Fibroblast of mammary gland (primary cell): Measurements from ENCODE around the gene CDKAL1.

Source experiments
- DNase-seq: peaks from one replicate; pipeline ENCODE4 v3.0.0-alpha.2; 2010; ENCODE audit warnings: low read depth
- H3K4me3 ChIP-seq: 2 replicates; pipeline ENCODE4 v1.5.1; 2011; ENCODE audit warnings: low read depth, mild to moderate bottlenecking, low read length, moderate library complexity; ENCODE audit not compliant: control insufficient read depth
- TF ChIP-seq, protein P1 (sequence below): conservative IDR thresholded peaks from 2 replicates; pipeline ENCODE4 v1.5.1; 2011; ENCODE audit warnings: low read depth, low read length, inconsistent platforms; ENCODE audit not compliant: control insufficient read depth, insufficient read depth

The CDKAL1 gene

GRCh38 chr6:20900389-20901160, 366.3 kb downstream of the CDKAL1 start:
- H3K4me3 ChIP-seq, result no peak overlapping the region
- TF ChIP-seq, protein P1, sequence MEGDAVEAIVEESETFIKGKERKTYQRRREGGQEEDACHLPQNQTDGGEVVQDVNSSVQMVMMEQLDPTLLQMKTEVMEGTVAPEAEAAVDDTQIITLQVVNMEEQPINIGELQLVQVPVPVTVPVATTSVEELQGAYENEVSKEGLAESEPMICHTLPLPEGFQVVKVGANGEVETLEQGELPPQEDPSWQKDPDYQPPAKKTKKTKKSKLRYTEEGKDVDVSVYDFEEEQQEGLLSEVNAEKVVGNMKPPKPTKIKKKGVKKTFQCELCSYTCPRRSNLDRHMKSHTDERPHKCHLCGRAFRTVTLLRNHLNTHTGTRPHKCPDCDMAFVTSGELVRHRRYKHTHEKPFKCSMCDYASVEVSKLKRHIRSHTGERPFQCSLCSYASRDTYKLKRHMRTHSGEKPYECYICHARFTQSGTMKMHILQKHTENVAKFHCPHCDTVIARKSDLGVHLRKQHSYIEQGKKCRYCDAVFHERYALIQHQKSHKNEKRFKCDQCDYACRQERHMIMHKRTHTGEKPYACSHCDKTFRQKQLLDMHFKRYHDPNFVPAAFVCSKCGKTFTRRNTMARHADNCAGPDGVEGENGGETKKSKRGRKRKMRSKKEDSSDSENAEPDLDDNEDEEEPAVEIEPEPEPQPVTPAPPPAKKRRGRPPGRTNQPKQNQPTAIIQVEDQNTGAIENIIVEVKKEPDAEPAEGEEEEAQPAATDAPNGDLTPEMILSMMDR, result no peak
- DNase-seq, result no peak

GRCh38 chr6:20905377-20905776, 371.1 kb downstream of the CDKAL1 start:
- no peak overlapping the region for H3K4me3 ChIP-seq
- DNase-seq, result no peak
- TF ChIP-seq, protein P1, result no peak

GRCh38 chr6:20906945-20907344, 372.7 kb downstream of the CDKAL1 start:
- peak; percentile 96 for DNase-seq
- H3K4me3 ChIP-seq, result no peak overlapping the region
- TF ChIP-seq, protein P1, result no peak

DNA sequence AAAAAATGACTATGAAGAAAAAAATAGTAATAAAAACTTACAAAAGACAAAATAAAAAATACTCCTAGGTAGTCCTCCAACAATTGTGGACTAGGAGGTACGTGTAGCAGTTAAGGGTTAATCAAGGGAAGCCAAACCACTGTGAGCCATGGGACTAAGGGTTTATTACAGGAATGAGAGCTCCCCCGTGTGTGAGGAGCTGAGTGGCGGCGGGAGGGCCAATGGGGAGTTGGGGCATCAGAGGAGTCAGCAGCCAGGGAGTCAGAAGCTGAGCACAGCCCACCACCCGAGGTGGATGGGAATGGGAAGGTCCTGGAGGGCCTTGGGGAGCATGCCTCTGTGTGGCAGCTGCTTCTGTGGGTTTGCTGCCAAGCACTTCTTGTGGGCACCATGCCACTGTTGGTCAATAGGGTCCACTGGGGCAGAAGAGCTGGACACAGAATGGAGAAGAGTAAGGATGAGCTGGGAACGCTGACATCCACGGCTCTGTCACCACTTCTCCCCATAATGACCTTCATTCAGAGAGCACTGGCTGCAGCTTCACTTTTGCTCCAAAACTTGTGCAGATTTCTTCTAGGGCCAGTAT, 373.3 kb downstream of the CDKAL1 start:
- DNase-seq, result no peak
- no peak overlapping the region for H3K4me3 ChIP-seq
- TF ChIP-seq, protein P1, result no peak

GRCh38 chr6:20909621-20910020, 375.4 kb downstream of the CDKAL1 start:
- TF ChIP-seq, protein P1, result no peak

GRCh38 chr6:20911712-20912111, 377.5 kb downstream of the CDKAL1 start:
- no peak for DNase-seq
- H3K4me3 ChIP-seq, result no peak overlapping the region
- TF ChIP-seq, protein P1, result no peak

More at GRCh38 chr6:20909621-20910020, 375.4 kb downstream of the CDKAL1 start:
- H3K4me3 ChIP-seq, result no peak overlapping the region
- DNase-seq, result no peak

DNA sequence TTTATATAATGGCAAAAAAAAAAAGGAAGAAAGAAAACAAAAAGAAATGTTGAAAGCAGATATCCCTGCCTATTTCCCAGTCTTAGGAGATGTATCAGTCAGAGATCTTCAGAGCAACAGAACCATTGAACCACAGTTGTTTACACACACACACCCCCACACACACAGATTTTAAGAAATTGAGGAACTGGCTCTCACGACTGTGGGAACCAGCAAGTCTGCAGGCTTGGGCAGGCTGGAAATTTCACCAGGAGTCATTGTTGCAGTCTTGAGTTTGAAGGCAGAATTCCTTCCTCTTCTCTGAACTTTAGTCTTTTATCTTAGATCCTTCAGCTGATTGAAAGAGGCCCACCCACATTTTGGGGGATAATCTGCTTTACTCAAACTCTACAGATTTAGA, 380.9 kb downstream of the CDKAL1 start:
- no peak for DNase-seq
- no peak overlapping the region for H3K4me3 ChIP-seq
- TF ChIP-seq, protein P1, result no peak
